HG02759 (cell line): ENCODE measurements around the gene CFAP61.
"Not testable (repeated sequence)": the region's sequence is repeated elsewhere in the genome, so short reads cannot be mapped to it uniquely, and the experiment has no call there.

Experiments
- ATAC-seq: cut with Tn5 transposase; IDR thresholded peaks from one replicate; pipeline ENCODE4 v1.9.1; 2021; ENCODE audit warnings: mild to moderate bottlenecking, moderate library complexity; ENCODE audit not compliant: unreplicated experiment

Gene CFAP61

GRCh38 chr20:20230741-20231140, 178.4 kb downstream of the CFAP61 start:
- ATAC-seq: no peak

GRCh38 chr20:20231528-20232298, 179.4 kb downstream of the CFAP61 start:
- no peak for ATAC-seq

- ATAC-seq: no peak
Observed at GRCh38 chr20:20233041-20233514, 180.7 kb downstream of the CFAP61 start.

- no peak for ATAC-seq
Observed at GRCh38 chr20:20235681-20236080, 183.3 kb downstream of the CFAP61 start.

- ATAC-seq: peak; percentile 72
Observed at GRCh38 chr20:20237093-20237959, 185.0 kb downstream of the CFAP61 start.

DNA sequence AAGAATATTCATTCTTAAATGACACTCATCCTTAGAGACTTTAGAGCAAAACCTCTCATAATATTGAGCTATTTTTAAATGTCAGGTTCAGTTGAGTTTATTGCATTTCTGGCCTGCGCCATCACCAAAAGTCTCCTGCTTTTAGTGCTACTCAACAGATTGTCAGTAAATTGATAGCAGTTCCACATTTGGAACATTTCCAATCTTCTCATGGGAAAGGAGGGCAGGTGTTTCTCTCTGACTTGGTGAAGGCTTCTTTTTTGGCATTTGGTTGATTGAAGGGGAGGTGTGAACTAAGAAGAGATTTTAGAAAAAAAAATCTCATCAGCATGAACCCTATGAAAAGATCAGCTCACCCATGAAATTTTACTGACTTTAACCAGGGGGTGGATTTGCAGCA, 189.6 kb downstream of the CFAP61 start:
- no peak for ATAC-seq

- ATAC-seq: not testable (repeated sequence)
Observed at GRCh38 chr20:20244384-20244783, 192.1 kb downstream of the CFAP61 start.

DNA sequence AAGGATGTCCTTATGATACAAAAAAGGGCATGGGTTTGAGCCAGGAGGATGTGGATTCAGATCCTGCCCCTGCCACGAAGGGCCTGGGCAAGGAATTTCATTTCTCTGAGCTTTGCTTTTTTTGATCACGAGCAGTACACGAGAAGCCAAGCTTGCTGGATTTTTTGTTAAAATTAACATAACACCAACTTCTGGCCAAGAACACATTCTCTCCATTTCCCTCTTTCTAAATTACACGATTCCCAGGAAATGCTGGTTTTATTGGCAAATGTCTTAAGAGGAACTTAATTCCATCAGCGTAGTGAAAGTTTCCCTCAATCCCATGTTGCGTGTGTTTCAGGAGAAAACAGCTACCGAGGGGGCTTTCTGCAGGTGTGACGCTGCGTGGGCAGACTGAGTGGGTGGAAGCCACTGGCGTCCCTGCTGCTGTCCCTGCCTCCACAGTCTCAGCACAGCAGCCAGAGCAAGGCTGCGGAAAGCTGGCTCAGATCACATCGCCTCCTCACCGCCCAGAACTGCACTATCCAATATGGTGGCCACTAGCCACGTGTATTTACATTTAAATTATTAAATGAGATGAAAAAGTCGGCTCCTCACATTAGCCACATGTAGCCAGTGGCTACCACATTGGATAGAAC, 194.8 kb downstream of the CFAP61 start:
- ATAC-seq: no peak

DNA sequence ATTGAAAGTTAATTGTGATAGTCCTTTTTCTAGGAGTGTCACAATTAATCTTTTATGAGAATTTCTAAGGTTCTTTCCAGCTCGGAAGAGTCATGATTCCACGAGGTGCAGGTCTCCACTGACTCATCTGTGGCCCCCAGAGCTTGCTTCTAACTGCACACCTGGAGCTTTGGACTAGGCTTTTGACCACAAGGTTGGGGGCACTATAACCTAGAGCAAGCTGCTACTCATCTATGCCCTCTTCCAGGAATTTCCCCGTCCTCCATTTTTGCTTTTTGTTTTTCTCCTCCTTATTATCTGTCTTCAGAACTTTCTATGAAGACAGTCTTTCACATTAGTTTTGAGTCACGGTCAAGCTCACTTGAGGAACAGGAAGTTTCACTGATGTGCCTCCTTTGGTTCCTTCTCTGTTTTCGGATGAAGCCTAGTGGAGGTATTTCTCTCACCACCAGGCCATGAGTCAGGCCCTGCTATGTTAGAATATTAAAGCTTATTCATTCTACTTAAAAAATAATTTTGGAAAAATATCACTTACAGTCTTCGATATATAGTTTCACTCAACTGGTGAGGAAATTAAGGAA, 196.4 kb downstream of the CFAP61 start:
- no peak for ATAC-seq

GRCh38 chr20:20251317-20251716, 199.0 kb downstream of the CFAP61 start:
- ATAC-seq: no peak

- ATAC-seq: no peak
Observed at GRCh38 chr20:20251836-20252235, 199.5 kb downstream of the CFAP61 start.

DNA sequence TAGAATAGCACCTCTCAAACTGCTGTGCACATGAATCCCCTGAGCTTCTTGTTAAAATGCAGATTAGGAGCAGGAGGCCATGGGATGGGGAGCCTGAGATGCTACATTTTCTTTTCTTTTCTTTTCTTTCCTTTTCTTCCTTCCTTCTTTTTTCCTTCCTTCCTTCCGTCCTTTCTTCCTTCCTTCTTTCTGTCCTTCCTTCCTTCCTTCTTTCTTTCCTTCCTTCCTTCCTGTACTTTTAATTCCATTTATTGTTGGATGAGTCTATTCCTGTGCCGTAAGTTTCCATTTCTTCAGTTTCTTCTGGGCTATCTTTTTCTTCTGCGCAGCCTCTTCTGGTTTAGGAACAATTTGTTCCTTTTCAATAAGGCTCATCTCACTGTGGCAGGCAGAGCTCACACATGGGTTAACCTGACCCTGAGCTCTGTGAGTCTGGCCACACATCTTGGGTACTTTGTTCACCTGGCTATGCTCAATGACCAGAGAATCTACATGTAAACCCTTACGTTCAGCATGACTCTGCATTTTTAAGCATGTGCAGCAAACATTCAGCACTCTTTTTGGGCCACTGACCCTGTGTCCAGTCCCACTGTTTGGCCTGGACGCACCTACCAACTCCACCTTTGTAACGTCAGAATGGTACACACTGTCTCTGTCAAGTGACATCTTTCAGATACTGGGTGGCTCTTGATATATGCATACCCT, 200.9 kb downstream of the CFAP61 start:
- ATAC-seq: no peak

DNA sequence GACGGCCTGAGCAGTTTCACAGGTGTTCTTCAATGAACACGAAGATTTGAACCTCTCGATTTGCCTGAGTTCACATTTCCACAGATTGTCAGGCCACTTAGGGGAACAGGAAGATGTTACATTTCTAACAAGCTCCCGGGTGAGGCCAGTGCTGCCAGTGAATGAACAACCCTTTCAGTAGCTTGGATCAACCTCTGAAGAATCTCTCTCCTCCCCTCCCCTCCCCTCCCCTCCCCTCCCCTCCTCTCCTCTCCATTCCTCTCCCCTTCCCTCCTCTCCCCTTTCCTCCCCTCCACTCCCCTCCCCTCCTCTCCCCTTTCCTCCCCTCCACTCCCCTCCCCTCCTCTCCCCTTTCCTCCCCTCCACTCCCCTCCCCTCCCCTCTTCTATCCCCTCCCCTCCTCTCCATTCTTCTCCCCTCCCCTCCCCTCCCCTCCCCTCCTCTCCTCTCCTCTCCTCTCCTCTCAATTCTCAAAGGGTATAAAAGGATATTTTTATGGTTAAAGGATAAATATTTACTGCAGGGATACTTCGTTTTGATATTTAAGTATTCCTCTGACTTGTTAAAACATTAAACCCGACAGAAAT, 201.5 kb downstream of the CFAP61 start:
- no peak for ATAC-seq

- no peak for ATAC-seq
Observed at GRCh38 chr20:20255099-20255498, 202.8 kb downstream of the CFAP61 start.

GRCh38 chr20:20259533-20259932, 207.2 kb downstream of the CFAP61 start:
- no peak for ATAC-seq

DNA sequence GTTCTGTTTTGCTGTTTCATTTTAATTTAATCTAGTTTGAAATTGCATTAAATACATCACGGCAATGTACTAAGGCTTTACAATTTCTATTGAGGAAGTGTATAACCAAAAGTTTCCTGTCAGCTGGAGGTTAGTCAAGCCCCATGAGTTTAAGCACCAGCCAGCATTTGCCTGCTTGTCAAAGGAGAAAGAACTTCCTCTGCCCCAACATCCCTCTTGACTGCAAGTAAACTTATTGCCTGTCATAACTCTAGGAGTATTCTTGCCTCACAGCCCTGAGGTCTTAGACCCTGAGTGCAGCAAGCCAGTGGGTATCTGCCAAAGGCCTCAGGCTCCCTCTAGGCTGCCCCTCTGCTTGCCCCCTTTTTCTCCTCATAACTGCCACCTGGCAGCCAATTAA, 208.8 kb downstream of the CFAP61 start:
- no peak for ATAC-seq

- no peak for ATAC-seq
Observed at GRCh38 chr20:20265210-20265609, 212.9 kb downstream of the CFAP61 start.

DNA sequence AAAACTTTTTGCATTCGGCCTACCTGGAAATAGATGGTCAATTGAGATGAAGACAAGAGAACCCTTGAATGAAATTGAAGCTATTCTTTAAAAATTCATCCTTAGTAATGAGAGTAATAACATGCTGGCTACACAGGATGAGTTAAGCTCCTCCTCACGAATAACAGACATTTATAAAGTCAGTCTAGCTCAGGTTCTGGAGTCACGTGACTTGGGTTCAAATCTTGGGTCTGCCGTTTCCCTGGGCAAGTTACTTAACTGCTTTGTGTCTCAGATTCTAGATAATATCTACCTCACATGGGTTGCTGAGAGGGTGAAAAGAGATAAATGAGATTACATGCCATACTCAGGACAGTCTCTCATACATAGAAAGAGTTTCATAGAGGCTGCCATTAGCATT, 214.2 kb downstream of the CFAP61 start:
- ATAC-seq: no peak

GRCh38 chr20:20267685-20268370, 215.5 kb downstream of the CFAP61 start:
- ATAC-seq: no peak

GRCh38 chr20:20271271-20271670, 218.9 kb downstream of the CFAP61 start:
- no peak for ATAC-seq
